ENCODE data around the gene IL2RA. TPM values are rescaled to one million over a fixed set of nuclear protein-coding genes. Genes with fewer than 3 reads are reported as not detected.
A peak's percentile ranks its signal among the peaks of the same experiment; 100 is the strongest.

IL2RA gene
- total and polyA plus RNA-seq, 10 of the 15 experiments (the other 5 are each of a cell fraction or from before 2014, with no cell fraction given): 2.2 to 6.0 (median 4.9) TPM

DNA sequence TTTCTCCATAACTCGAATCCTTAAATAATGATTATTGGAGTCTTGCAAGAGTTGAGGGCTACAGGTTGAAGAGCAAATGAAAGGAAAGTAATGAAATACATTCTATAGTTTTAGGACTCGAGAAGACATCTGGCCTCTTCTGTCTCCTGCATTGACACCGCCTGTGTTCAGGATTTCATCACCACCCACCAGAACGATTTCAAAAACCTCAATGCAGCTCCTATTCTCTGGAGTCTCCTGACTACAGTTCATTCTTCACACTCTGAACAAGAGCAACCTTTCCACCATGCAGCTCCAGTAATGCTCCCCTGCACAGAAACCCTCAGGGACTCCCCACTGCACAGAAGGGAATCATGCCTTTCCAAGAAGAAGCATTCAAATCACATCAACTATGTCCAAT, 90.3 kb downstream of the IL2RA start:
- Histone ChIP-seq H4K20me1 (ENCODE audit: control insufficient read depth, insufficient read depth) (no peaks in the 10 kb centered on the region), H3K4me3 (peak overlapping the region; percentile 50), H2AFZ (ENCODE audit: control insufficient read depth, low read depth, low read length) (peak overlapping the region; percentile 38; the same call in 1 of the 2 replicates), H3K27me3 (replicated peaks in 1 of 2; ENCODE audit: control insufficient read depth in 2 of 2, insufficient read depth in 2 of 2, low read length in 1 of 2) (no peaks in the 10 kb centered on the region), H3K79me2 (ENCODE audit: control insufficient read depth, insufficient read depth, low read length) (peaks cover 68% of the 10 kb centered on the region), H3K9me3 (replicated peaks; ENCODE audit: control insufficient read depth, insufficient read depth, low read length) (no peaks in the 10 kb centered on the region), H3K9ac (ENCODE audit: control insufficient read depth, insufficient read depth, low read length) (no peak overlapping the region), H3K36me3 (ENCODE audit: control insufficient read depth in 2 of 2, insufficient read depth in 2 of 2, low read length in 1 of 2) (peaks cover 0 to 5% of the 10 kb centered on the region in 2 experiments; a peak in 1 of 4 replicates), H3K4me2 (ENCODE audit: control insufficient read depth, insufficient read depth) (peak overlapping the region; percentile 95), H3K27ac (ENCODE audit: control insufficient read depth, insufficient read depth) (peak overlapping the region; percentile 74), H3K4me1 (ENCODE audit: control insufficient read depth, insufficient read depth, low read length) (peaks cover 23% of the 10 kb centered on the region)
- WGBS (ENCODE audit: insufficient coverage, insufficient replicate concordance, low lambda C conversion rate, missing lambda C conversion rate): 0% methylated on average over 4 of the region's 4 CpGs
- RAD21 ChIA-PET (ENCODE audit: unreplicated experiment): interaction anchor here (0.7 to 1.3 kb wide), 5 partner anchors 42 to 79 kb away, joined by 3 to 7 read pairs (median 4); no protein-coding TSS in a partner anchor
- DNase-seq (ENCODE audit: low read depth, low spot score) (no peak), FAIRE-seq (no peak), ATAC-seq (no peak)
- TF ChIP-seq ZNF24 (IDR thresholded peaks at IDR 0.05) (no peak), POLR2AphosphoS2 (IDR thresholded peaks at IDR 0.05; ENCODE audit: low read depth, low read length) (no peak), RBBP5 (conservative IDR thresholded peaks at IDR 0.05) (no peak), ESRRA (IDR thresholded peaks at IDR 0.05; ENCODE audit: low read length) (no peak), ASH2L (IDR thresholded peaks at IDR 0.05; ENCODE audit: borderline replicate concordance, low read depth) (no peak), EZH2 (IDR thresholded peaks at IDR 0.05; ENCODE audit: borderline replicate concordance, control insufficient read depth, low read depth, low read length) (no peak), ZBED1 (IDR thresholded peaks at IDR 0.05; ENCODE audit: borderline replicate concordance) (no peak), POLR2A (IDR thresholded peaks at IDR 0.05; ENCODE audit: low read depth, low read length) (no peak), SMARCA5 (IDR thresholded peaks at IDR 0.05) (no peak), ZNF274 (IDR thresholded peaks at IDR 0.05; ENCODE audit: insufficient read depth, insufficient read length) (no peak), WRNIP1 (IDR thresholded peaks at IDR 0.05; ENCODE audit: borderline replicate concordance, low read depth, low read length) (no peak)
- in situ Hi-C loops (cut with MboI): no loop called here
- SMC1A ChIA-PET (ENCODE audit: uncharacterized antibody, unreplicated experiment): interaction anchor here (0.7 to 1.6 kb wide), 10 partner anchors 11 to 154 kb away, joined by 3 to 6 read pairs (median 3); no protein-coding TSS in a partner anchor
- POLR2A ChIA-PET: interaction anchor here (0.5 to 2.0 kb wide), 6 partner anchors 55 to 606 kb away, joined by 3 to 8 read pairs (median 4); no protein-coding TSS in a partner anchor
- BruUV-seq (replicated peaks): no TSS peak
- CTCF ChIA-PET: interaction anchor here (1.5 to 2.9 kb wide), 2 partner anchors 42 to 115 kb away, joined by 6 to 7 read pairs; no protein-coding TSS in a partner anchor
- intact Hi-C loops (cut with micrococcal nuclease; ENCODE audit: unreplicated experiment): no loop called here
